NCI-H1436 (cell line): ENCODE measurements around the gene GCSH.
"Not testable (repeated sequence)": the region's sequence is repeated elsewhere in the genome, so short reads cannot be mapped to it uniquely, and the experiment has no call there.

ENCODE experiments used
- DNase-seq: peaks from one replicate; lab custom pipeline; 2025; lab: John Stamatoyannopoulos, UW

The GCSH gene

DNA sequence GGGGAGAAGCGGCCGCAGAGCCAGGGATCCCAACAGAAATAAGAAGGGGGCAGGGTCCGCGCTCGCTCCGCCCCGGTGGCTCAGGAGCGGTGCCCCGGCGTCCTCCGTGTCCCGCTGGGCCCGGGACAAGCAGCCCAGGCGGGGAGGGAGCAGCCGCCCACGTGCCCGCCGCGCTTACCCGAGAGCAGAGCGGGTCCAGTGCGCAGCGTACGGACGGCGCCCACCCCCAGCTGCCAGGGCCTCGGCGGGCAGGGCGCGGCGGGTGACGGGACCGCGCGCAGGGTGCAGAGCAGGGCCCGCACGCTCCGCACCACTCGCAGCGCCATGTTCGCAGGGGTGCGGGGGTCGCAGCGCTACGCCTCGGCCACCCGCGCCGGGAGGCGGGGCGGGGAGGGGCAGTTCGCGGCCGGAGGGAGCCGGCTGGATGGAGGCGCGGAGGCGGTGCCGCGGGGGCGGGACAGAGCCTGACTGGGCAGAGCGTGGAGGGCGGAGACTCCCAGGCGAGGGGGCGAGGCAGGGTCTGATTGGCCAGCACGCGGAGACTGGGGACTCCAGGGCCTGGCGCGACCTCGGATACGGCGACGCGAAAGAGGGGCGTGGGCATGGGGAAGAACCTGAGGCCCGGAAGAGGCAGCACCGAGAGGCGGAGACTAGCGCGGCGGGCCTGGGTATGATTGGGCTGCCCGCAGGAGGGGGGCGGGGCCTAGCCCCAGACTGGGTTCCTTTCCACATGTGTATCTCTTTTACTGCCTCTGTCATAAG is at the start of gene GCSH:
Gene GCSH (minus strand): TSS at position 443 of the 762 bp plus-strand sequence. CDS start 117 bp downstream, at position 326.
- DNase-seq, result peak; percentile 98

DNA sequence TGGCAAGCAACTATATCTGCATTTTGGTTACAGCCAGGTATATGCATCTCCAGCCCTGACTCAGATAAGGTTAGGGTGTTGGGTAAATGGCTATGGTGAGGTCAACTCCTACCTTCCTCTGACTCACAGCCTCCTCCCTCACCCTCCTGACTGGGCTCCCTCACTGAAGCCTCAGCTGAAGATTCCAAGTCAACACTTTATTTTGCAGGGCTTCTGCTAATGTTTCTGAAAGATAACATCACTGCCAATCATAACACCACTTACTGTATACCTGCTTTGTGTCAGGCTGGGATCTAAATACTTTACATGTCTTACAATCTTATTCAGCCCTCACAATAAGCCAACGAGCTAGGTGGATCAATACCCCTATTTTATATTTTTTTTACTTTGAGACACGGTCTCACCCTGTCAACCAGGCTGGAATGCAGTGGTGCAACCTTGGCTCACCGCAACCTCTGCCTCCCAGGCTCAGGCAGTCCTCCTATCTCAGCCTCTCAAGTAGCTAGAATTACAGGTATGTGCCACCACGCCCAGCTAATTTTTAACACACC is 47.8 kb upstream of the GCSH start:
- DNase-seq, result no peak

DNA sequence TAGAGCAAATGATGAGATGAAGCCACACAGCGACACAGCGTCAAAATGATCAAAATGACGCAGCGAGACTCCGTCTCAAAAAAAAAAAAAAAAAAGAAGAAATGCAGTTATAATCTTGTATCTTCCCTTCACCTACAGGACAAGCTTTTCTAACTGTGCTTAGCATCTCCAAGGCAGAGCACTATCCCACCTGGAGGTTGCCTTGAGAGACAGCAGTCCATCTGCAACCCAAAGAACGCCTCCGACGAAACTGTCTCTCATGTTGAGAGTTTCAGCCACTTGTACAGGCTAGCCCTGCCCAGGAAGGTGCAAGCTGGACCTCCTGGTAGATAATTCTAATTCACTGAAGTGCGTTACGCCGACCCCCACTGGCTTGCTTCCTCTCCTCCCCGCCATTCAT is 46.7 kb upstream of the GCSH start:
- DNase-seq, result no peak

DNA sequence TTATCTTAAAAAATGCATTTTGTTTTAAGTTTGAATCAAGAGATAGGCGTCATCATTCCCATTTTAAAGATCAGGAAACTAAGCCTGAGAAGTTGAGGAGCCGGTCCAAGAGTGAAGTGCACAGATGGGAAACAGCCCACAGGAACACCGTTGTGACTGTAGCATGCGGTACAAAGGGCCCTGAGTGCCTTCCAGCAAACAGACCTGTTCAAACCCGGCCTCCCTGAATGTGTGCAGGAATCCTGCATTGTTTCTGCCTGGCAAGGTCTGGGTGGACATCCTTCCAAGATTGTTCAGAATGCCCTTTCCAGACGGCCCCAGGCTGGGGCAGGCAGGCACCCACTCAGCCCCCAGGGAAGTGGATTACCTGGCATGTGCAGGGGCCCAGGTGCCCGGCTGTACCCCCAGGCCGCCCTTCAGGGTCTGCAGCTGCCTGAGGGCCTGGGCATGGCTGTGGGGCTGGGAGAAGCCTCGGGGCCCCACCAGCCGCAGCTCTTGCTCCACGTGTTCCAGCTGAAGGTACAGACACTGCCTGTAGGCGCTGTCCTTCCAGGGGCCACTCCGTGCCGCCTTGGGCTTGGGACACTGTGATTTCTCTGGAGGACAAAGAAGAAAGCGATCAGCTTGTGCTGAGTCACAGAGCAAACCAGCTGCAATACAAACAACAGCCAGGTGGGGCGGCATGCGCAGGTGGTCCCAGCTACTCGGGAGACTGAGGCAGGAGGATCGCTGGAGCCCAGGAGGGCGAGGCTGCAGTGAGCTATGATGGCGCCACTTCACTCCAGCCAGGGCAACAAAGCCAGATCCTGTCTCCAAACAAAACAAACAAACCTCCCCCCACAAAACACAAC is 45.0 kb upstream of the GCSH start:
- DNase-seq, result no peak

DNA sequence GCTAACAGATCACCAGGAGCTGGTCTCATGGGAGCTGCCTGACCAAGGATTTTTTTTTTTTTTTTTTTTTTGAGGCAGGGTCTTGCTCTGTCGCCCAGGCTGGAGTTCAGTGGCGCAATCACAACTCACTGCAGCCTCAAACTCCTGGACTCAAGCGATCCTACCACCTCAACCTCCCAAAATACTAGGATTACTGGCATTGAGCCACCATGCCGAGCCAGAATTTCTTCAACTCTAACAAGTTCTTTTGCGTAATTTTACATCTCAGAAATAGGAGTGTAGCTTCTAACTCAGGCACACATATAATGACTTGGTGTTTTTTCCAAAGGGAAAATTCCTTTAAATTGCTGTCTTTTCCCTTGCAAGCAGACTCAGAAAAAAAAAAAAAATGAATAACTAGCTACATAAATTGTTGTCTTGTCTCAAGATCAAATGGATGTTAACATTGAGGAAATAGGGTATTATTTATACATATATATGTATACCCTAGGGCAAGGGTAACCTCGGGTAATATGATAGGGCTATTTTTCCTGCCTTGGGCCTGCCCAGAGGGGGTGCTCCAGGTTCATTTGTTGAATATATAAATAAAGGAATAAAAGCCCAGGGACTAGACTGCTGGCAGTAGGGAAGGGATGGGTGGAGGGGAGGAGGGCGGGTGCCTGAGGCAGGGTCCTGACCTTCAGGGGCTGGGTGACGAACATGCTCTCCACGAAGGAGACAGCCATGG is 42.8 kb upstream of the GCSH start:
- no peak for DNase-seq

DNA sequence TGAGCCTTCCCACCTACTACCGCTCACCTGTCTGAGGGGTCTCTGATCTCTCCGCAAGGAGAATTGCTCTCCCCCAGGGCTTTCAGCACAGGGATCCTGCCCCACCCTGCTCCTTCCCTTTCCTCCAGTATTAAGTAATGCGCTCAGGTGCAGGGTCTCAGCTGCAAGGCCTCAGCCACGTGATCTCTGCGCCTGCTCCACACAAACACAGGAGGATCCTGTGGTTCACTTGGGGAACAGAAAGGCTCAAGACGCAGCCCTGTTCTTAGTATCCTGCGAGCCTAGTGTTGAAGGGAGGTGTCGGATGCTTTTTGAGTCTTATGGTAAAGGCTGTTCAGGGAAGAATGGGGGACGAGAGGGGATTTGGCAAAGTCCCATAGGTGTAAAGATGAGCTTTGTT is 41.6 kb upstream of the GCSH start:
- DNase-seq, result no peak

DNA sequence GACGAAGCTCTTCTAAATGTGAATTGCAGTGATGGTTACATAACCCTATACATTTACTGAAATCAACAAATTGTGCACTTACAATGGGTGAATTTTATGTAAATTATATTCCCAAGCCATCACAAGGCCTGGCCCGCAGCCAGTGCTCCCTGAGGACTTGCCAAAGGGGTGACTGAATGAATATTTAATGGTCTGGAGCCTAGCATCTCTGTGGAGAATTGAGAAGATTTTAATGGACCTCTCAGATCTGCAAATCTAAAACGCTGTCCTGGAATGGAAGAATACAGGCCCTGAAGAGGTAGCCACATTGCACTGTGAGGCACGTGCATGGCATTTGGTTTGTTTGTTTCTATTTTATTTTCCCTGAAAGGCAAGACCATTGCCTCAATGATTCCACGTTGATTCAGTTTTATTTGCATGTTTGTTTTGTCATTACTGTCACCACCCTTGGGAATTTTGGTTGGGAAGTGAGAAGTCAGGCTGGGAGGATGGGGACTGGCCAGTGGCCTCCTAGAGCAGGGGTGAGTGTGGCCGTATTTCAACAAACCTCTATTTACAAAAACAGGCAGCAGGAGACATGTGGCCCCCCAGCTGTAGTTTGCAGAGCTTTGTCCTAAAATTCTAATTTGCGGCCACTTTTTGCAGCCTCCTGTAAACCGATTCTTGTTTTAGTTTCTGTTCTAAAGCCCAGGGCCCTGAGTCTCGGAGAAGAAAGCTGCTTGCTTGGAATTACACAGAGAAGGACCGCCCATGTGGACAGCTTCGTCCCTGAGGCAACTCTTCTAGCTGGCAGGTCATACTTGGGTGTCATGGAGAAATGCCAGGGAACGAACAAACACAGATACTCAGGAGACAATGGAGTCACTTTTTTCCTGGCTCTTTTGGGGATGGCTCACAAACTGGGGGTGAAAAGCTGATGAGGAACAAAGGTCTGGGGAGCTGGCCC is 40.5 kb upstream of the GCSH start:
- DNase-seq, result peak; percentile 24

DNA sequence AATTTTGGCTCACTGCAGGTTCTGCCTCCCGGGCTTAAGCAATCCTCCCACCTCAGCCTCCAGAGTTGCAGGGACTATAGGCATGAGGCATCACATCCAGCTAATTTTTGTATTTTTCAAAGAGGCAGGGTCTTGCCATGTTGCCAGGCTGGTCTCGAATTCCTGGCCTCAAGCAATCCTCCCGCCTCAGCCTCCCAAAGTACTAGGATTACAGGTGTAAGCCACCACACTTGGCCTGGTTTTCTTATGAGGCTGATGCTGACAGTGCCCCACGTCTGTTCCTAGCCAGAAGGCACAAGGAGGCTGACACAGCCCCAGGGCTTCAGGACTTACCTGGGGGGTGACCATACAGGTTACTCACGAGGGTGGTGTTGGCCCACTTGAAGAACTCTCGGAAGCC is 33.9 kb upstream of the GCSH start:
- DNase-seq, result no peak

DNA sequence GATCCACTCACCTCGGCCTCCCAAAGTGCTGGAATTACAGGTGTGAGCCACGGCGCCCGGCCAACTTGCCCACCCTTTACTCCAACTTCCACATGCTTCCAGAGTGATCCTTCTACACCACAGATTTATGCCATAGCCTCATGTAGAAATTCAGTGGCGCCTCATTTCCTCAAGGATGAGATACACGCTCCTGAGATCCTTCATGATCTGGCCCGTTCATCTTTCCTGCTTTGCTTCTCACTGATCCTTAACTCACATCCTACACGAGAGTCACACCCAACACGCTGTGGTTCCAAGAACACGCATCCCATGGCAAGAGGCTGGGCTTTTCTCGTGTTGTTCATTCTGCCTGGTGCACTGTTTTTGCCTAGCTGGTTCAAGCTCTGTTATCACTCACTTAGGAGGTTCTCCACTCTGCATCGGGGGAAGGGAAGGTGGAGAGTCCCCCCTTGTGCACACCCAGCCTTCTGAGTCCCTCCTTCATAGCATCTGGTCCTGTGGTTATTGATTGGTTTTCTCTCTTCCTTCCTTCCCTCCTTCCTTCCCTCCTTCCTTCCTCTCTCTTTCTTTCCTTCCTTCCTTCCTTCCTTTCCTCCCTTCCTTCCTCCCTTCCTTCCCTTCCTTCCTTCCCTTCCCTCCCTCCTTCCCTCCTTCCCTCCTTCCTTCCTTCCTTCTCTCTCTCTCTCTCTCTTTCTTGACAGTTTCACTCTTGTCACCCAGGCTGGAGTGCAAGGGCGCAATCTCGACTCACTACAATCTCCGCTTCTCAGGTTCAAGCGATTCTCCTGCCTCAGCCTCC is 32.7 kb upstream of the GCSH start:
- no peak for DNase-seq

DNA sequence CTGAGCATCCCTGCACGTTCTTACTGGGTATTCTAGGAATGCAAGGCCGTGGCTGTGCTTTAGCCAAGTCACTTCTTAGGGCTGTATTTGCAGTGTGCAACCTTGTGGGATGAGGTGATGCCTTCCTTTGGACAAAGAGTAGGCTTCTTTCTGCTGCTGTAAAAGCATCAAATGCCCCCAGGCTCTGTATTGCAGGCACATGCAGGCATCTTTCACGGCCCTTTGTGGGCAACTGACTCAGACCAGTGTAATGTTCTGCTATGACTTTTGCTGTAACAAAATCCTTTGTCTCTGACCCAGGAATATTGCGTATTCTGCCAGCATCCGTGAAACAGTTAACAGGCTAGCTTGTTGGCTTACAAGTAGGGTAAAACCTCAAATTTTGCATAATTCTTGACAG is 30.9 kb upstream of the GCSH start:
- no peak for DNase-seq

DNA sequence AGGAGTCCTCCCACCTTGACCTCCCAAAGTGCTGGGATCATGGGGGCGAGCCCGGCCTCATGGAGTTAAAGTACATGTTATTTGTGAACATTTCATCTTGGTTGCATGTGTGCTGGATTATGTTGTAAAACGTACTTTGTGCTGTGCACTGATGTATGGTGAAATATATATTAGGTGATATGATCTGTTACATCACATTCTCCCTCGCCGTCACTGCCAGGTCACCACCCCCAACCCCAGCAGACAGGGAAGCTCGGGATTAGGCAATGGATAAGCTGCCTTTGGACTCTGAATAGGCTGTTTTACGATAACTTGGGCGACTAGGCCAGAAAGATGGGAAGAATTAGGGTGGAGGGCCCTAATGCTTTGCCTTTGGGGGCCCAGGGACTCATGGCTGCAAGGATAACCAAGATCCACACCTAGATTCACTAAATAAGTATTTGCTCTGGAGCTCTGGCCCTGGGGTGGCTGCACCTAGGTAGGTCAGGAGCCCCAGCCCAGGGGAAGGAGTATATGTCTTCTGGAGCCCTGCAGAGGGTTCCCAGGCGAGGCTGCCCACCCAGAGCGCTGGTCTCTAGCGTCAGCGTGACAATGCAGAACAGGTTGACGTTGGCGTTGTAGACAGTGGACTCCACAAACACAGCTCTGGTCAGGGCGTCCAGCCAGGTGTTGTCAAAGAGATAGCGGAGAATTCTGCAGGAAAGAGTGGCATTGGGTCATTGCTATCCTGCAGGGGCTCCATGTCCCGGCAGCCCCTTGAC is 27.1 kb upstream of the GCSH start:
- DNase-seq, result no peak

DNA sequence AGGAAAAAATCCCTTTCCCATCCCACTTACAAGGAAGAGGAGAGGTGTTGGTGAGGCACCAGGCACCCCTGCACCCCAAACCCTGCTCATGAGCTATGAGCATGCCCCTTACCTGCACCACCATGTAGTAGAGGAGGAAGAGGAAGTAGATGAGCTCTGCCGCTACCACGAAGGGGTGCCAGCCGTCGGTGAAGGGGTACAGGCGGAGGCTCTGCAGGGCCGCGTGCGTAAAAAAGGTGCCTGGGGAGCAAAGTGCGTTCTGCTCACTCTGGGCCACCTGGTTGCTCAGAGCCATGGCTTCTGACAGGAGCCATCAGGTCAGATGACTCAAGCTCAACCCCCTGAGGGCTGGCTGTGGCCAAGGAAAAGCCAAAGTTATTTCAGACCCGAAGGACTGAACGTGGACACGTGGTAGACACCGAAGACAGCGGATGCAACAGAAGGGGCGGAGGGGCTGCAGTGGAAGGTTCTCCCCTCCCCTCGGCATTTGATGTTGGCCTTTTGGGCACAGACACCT is 25.3 kb upstream of the GCSH start:
- DNase-seq, result no peak

DNA sequence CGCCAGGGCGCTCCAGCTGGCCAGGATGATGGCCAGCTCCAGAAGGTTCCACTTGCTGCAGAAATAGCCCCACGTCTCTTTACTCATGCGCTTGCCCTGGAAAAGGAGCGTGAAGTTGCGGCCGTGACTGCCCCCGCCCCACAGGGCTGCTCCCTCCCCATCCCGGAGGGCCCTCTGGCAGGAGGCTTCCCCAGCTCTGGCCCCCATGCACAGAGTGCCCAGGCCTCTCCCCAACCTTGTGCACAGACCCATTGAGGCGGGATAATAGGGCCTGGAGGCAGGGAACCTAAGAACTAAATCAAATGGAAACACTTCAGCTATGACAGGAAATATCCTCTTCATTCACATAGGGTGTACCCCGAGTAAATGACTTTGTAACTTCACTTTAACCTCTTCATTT is 21.2 kb upstream of the GCSH start:
- DNase-seq, result no peak

DNA sequence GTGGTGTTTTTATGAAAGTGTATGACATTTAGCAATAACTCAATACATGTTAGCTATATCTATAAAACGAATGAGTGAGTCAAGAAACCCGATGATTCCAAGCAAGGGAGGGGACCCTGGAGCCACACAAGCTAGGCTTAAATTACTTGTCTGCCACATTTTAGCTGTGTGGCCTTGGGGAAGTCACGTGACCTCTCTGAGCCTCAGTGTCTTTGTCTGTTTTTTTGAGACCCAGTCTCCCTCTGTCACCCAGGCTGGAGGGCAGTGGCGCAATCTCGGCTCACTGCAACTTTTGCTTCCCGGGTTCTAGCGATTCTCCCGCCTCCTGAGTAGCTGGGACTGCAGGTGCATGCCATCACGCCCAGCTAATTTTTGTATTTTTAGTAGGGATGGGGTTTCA is 20.1 kb upstream of the GCSH start:
- DNase-seq, result no peak

DNA sequence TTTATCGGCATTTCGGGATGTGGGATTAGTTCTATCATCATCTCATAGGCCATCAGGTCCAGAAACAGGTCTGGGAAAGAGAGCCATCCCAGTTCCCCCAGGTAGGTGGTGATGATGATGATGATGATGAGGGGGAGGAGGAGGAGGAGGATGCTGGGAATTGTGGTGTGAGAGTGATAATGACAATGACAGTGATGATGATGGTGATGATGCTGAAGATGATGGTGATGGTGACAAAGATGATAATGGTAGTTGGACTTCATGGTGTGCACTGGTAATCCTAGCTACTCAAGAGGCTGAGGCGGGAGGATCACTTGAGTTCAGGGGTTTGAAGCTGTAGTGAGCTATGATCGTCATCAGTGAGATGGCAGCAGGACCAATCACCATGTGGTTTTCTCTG is 16.3 kb upstream of the GCSH start:
- no peak for DNase-seq

DNA sequence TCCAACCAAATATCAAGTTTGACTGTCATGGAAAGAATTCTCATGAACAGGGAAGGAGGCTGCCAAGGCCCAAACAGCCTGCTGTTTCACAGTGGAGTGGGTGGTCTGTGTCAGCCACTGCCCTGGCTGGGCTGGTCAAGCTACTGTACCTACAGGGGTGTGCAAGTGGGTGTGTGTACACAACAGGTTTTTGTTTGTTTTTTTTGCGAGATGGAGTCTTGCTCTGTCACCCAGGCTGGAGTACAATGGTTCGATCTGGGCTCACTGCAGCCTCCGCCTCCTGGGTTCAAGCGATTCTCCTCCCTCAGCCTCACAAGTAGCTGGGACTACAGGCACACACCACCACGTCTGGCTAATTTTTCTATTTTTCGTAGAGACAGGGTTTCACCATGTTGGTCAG is 13.1 kb upstream of the GCSH start:
- not testable (repeated sequence) for DNase-seq

DNA sequence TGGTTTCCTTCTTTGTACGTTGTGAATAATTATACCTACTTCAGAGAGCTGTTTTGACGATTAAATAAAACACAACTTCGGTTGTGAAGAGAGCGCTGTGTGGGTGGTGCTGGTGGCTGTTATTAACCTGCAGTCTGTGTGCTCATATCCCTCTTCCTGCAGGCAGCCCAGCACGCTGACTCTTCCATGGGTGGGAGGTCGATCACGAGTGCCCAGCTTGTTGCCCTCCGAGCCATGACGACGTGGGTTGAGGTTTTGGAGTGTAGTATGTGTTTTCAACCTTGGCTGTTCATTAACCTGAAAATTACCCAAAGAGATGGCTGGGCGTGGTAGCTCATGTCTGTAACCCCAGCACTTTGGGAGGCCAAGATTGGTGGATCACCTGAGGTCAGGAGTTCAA is 11.3 kb upstream of the GCSH start:
- DNase-seq, result no peak

DNA sequence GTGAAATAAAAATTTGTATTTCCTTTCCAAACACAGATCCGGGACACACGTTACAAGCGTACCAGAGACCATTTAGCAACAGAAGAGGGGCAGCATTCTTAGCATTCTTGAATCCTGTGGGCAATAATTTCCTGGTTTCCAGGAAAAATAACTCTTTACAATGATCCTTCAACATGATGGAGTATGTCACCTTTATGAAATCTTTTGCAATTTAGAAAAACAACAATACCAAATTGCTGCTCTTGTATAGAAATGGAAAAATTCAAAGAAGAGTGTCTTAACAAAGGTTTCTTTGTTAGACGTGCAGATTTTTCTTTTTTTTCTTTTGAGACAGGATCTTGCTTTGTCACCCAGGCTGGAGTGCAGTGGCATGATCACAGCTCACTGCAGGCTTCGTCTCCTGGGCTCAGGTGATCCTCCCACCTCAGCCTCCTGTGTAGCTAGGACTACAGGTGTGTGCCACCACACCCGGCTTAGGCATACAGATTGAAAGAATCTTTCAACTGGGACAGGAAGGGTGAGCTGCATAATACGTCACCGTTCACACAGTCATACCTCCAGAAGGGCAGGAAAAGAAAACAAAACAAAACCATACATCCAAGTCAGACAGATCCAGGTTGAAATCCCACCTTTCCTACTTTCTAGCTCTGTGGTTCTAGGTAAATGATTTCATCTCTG is 10.8 kb upstream of the GCSH start:
- DNase-seq, result no peak

DNA sequence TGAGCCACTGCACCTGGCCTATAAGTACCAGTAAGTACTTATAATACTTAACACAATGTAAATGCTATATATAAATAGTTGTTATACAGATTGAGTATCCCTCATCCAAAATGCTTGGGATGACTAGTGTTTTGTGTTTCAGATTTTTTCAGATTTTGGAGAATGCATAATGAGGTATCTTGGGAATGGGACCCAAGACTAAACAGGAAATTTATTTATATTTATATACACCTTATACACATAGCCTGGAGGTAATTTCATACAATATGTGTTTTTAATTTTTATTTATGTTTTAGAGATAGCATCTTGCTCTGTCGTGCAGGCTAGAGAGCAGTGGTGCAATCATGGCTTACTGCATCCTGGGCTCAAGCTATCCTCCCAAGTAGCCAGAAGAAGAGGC is 9.8 kb upstream of the GCSH start:
- no peak for DNase-seq
